GM19372 (cell line): ENCODE data around the gene ANKHD1.

Source experiments
- ATAC-seq: cut with Tn5 transposase; IDR thresholded peaks from one replicate; pipeline ENCODE4 v1.9.1; 2021; ENCODE audit warnings: mild to moderate bottlenecking, low read depth, moderate library complexity; ENCODE audit not compliant: unreplicated experiment

The ANKHD1 gene

DNA sequence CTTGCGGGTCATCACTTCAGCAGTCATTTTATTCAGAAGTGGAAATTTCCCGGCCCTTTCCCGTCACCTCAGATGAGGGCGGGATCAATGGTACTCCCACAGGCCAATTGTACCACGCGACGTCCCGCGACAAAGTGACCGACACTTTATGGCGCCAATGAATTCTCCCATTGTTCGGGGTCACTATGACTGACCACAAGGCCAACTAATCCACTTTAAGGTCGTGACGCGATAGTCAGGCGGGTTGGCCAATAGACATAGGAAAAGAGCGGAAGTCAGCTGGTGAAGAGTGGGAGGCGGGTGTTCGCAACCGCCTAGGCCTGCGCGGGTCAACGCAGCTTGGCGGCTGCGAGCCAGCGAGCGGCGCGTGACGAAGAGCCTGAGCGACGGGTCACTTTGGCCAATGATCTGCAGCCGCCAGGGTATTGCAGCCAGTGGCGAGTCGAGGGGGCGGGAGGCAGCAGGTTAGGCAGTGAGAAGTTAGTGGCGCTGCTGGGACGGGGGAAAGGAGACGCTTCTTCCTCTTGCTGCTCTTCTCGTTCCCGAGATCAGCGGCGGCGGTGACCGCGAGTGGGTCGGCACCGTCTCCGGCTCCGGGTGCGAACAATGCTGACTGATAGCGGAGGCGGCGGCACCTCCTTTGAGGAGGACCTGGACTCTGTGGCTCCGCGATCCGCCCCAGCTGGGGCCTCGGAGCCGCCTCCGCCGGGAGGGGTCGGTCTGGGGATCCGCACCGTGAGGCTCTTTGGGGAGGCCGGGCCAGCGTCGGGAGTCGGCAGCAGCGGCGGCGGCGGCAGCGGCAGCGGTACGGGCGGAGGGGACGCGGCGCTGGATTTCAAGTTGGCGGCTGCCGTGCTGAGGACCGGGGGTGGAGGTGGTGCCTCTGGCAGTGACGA is at the start of gene ANKHD1:
Gene ANKHD1 (plus strand): TSS at position 472 of the 896 bp plus-strand sequence. CDS start 135 bp downstream, at position 607.
- ATAC-seq = peak; percentile 77

GRCh38 chr5:140355546-140355945 is 46.1 kb upstream of the ANKHD1 start:
- no peak for ATAC-seq

- ATAC-seq = no peak
Measured at GRCh38 chr5:140356853-140357725, 44.5 kb upstream of the ANKHD1 start.

DNA sequence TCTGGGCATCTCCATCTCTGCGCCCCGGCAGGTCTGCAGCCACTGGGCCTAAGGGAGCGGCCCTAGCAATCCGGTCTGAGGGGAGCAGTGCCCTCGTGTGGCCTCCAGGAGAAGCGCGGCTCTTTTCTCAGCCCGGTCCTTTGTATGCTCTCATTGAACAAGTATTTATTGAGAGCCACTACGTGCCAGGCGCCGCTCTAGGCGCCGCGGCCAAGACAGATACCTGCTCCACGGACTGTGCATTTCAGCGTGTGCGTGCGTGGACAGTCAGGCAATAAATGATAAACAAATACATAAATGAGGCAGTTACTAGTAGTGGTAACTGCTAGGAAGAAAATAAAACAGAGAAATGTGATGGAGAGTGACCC is 43.9 kb upstream of the ANKHD1 start:
- ATAC-seq = peak; percentile 94

DNA sequence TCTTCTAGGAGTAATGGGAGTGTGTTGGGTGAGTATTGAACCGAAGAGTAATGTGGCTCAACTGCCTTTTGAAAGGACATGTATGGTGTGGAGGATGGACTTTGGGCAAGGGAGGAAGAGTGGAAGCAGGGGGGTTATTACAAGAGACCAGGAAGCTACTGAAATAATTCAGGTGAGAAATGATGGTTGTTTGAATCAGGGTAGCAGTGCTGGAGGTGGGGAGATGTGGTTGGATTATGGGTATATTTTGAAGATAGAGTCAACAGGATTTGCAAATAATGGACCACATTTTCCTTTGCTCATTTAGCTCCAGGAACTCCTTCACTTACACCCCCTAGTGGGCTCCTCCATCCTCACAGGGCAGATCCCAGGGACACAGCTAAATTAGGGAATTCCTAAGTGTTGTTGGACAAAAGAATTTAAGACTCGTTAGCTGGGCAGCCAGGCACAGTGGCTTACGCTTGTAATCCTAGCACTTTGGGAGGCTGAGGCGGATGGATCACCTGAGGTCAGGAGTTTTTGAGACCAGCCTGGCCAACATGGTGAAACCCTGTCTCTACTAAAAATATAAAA is 42.8 kb upstream of the ANKHD1 start:
- no peak for ATAC-seq

DNA sequence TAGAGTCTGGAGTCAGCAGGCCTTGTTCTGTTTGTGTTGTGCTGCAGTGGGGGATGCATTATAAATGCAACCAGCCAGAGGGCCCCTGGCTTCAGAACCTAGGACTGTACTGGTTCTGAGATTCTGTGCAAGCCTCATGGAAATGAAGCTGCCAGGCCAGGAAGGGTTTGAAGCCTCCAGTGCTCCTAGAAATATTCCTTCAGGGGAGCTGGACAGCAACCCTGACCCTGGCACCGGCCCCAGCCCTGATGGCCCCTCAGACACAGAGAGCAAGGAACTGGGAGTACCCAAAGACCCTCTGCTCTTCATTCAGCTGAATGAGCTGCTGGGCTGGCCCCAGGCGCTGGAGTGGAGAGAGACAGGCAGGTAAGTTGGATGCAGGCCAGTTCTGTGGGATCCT is 41.5 kb upstream of the ANKHD1 start, which contains the start of gene SLC4A9:
Gene SLC4A9 (plus strand): TSS at position 94 of the 400 bp plus-strand sequence. CDS start 43 bp downstream, at position 137.
- no peak for ATAC-seq

DNA sequence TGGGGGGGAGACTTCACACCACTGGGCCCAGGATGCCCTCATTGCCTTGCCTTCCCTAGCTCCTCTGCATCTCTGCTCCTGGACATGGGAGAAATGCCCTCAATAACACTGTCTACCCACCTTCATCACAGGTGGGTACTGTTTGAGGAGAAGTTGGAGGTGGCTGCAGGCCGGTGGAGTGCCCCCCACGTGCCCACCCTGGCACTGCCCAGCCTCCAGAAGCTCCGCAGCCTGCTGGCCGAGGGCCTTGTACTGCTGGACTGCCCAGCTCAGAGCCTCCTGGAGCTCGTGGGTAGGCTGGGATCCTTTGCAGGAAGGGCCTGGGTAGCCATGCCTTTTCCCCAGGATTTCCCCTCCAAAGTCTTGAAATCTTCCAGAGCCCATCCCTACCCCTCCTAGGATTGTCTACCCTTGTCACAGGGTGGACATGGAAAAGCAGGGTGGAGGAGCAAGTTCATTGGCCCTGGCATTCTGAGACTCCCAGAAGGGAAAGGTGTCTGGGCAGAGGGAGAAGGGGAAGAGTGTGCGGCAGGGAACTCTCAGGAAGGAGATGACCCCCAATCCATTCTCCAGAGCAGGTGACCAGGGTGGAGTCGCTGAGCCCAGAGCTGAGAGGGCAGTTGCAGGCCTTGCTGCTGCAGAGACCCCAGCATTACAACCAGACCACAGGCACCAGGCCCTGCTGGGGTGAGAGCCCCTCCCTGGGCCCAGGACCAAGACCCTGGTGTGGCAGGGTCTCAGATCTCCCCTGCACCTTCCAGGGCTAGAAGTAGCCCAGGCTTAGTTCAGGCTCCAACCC is 40.8 kb upstream of the ANKHD1 start:
- no peak for ATAC-seq

DNA sequence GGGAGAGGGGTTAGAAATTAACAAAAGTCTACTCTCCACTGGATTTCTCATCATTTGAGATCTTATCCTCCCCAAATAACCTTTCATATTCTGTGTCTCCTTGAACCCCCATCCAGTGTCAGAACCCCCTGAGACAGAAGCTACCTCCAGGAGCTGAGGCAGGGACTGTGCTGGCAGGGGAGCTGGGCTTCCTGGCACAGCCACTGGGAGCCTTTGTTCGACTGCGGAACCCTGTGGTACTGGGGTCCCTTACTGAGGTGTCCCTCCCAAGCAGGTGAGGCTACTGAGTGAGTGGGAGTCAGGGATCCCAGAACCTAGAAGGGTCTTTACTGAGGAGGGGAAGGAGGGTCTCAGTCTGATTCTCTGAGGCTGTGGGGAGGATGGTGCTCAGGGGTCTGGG is 39.7 kb upstream of the ANKHD1 start:
- no peak for ATAC-seq

- ATAC-seq = no peak
Measured at GRCh38 chr5:140362311-140362710, 39.3 kb upstream of the ANKHD1 start.

DNA sequence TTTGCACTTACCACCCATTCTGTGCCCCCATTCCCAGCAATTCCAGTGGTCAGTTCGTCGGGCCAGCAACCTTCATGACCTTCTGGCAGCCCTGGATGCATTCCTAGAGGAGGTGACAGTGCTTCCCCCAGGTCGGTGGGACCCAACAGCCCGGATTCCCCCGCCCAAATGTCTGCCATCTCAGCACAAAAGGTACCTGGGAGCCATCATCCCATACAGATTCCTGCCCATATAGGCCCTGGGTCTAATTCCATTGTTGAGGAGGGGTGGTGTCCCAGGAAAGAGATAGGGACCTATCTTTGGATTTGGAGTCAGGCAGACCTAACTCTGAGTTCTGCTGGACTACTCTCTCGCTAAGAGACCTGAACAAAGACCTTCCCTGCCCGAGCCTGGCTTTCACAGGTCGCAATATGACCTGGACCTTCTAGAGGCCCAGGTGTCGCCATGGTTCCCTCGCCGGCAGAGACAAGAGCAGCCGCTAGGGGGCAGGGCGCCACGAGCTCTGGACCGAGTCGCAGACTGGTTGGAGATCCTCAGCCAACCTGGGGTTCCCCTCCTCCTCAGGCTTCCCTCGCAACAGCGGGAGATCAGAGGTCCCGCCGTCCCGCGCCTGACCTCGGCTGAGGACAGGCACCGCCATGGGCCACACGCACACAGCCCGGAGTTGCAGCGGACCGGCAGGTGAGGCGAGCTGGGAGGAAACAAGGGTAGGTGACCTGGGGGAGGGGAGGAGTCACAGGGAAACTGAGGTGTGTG is 38.6 kb upstream of the ANKHD1 start:
- peak; percentile 95 for ATAC-seq

GRCh38 chr5:140363631-140364471 is 37.8 kb upstream of the ANKHD1 start:
- ATAC-seq = no peak

DNA sequence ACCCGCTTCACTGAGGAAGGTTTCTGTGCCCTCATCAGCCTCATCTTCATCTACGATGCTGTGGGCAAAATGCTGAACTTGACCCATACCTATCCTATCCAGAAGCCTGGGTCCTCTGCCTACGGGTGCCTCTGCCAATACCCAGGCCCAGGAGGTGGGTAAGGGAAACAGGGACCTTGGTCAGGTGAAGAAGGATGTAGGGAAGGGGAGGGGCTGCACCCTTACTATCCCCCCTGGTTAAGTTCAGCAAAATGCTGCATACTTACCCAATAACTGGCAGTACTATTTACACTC is 37.2 kb upstream of the ANKHD1 start:
- ATAC-seq = no peak

DNA sequence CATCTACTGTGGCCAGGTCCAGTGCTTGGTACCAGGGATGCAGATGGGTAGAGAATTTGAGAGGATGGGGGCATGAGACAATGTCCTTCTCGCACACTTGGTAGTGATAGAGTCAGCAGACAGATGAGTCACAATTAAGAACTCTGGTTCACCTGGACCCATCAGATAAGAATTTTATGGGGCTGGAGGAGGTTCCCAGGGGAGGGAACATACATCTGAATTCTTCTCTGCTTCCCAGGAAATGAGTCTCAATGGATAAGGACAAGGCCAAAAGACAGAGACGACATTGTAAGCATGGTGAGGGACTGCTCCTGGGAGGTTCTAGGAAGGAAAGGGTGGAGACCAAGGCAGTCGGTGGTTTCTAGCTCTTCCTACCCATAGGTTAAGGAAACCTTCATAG is 36.4 kb upstream of the ANKHD1 start:
- ATAC-seq = no peak

GRCh38 chr5:140365941-140366340 is 35.7 kb upstream of the ANKHD1 start:
- ATAC-seq = no peak

DNA sequence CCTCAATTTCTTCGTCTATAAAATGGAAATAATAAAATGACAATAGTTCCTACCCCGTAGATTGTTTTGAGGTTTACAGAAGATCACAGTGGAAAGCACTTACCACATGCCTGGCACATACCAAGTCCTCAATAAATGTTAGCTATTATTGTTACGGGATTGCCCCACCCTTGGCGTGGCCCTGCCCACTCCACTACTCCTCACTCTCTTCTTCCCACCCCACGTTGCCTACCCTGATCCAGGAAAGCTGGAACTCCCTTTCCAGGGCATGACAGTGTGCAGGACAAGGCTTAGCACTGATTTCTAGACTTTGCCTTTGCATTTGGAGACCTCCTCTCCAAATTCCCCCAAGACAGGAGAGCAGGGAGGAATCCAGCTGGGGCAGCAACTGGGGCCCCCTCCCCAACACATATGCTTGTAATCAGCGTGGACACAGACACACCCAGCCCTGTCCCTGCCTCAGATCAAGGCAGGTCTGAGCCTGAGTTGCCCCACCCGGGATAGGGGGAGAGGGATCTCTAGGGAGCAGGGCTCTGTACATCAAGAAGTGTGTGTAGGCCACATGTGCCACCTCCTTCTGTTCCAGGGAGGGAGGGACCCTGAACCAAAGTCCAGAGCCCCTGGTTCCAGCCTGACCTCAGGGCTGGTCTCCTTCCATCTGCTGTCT is 34.9 kb upstream of the ANKHD1 start:
- ATAC-seq = no peak

GRCh38 chr5:140367256-140368013 is 34.2 kb upstream of the ANKHD1 start:
- no peak for ATAC-seq

- ATAC-seq = no peak
Measured at GRCh38 chr5:140371356-140372151, 30.1 kb upstream of the ANKHD1 start.
